ENCODE measurements around the gene SMC4. TPM values are rescaled to one million over a fixed set of nuclear protein-coding genes. Genes with fewer than 3 reads are reported as not detected.
A peak's percentile ranks its signal among the peaks of the same experiment; 100 is the strongest.
"Not testable (repeated sequence)": the region's sequence is repeated elsewhere in the genome, so short reads cannot be mapped to it uniquely, and the experiment has no call there.

Gene SMC4
- total RNA-seq, 2 donors from 2014 or later, result 167 to 206 TPM

GRCh38 chr3:160435747-160436146 is 36.3 kb downstream of the SMC4 start:
- H3K4me3 Mint-ChIP-seq, result no peak overlapping the region

GRCh38 chr3:160437083-160437455 is 37.6 kb downstream of the SMC4 start:
- Mint-ChIP-seq H3K27ac (no peak overlapping the region), H3K36me3 (ENCODE audit: insufficient read depth in 2 of 2) (peaks cover 11 to 55% of the 10 kb centered on the region in 2 donors), H3K9me3 (peaks cover 0 to 2% of the 10 kb centered on the region in 2 donors), H3K27me3 (ENCODE audit: low read depth) (no peaks in the 10 kb centered on the region), H3K4me1 (ENCODE audit: low read depth) (peaks cover 67% of the 10 kb centered on the region), H3K4me3 (no peak overlapping the region)
- peak; percentile 41 to 54 for ATAC-seq (replicated peaks in 1 of 2)
- no peak for DNase-seq

More at GRCh38 chr3:160435747-160436146, 36.3 kb downstream of the SMC4 start:
- Mint-ChIP-seq H3K9me3 (peaks cover 0 to 2% of the 10 kb centered on the region in 2 donors), H3K27me3 (ENCODE audit: low read depth) (no peaks in the 10 kb centered on the region), H3K27ac (peak overlapping the region; percentile 79), H3K36me3 (ENCODE audit: insufficient read depth in 2 of 2) (peaks cover 9 to 53% of the 10 kb centered on the region in 2 donors), H3K4me1 (ENCODE audit: low read depth) (peaks cover 57% of the 10 kb centered on the region)
- ATAC-seq (replicated peaks in 1 of 2) (no peak), DNase-seq (no peak)

GRCh38 chr3:160440687-160441086 is 41.2 kb downstream of the SMC4 start:
- peaks cover 20 to 57% of the 10 kb centered on the region in 2 donors for H3K36me3 Mint-ChIP-seq (ENCODE audit: insufficient read depth in 2 of 2)
- no peak overlapping the region for H3K4me3 Mint-ChIP-seq
- no peaks in the 10 kb centered on the region for H3K27me3 Mint-ChIP-seq (ENCODE audit: low read depth)
- no peak overlapping the region for H3K27ac Mint-ChIP-seq
- ATAC-seq (replicated peaks in 1 of 2) (no peak), DNase-seq (no peak)
- peaks cover 0 to 2% of the 10 kb centered on the region in 2 donors for H3K9me3 Mint-ChIP-seq
- H3K4me1 Mint-ChIP-seq (ENCODE audit: low read depth), result peaks cover 71% of the 10 kb centered on the region

- no peak overlapping the region for H3K27ac Mint-ChIP-seq
- no peaks in the 10 kb centered on the region for H3K27me3 Mint-ChIP-seq (ENCODE audit: low read depth)
- peaks cover 63% of the 10 kb centered on the region for H3K4me1 Mint-ChIP-seq (ENCODE audit: low read depth)
- peaks cover 0 to 2% of the 10 kb centered on the region in 2 donors for H3K9me3 Mint-ChIP-seq
- ATAC-seq (replicated peaks in 1 of 2) (no peak), DNase-seq (no peak)
- peaks cover 28 to 51% of the 10 kb centered on the region in 2 donors for H3K36me3 Mint-ChIP-seq (ENCODE audit: insufficient read depth in 2 of 2)
- no peak overlapping the region for H3K4me3 Mint-ChIP-seq
These were observed 45.0 kb downstream of the SMC4 start for GRCh38 chr3:160444411-160444810.

- H3K4me3 Mint-ChIP-seq, result peak overlapping the region in 1 of 2 donors; percentile 54
- H3K27ac Mint-ChIP-seq, result peak overlapping the region; percentile 73
- H3K36me3 Mint-ChIP-seq (ENCODE audit: insufficient read depth in 2 of 2), result peaks cover 31 to 43% of the 10 kb centered on the region in 2 donors
- H3K4me1 Mint-ChIP-seq (ENCODE audit: low read depth), result peaks cover 65% of the 10 kb centered on the region
- no peak for DNase-seq
- ATAC-seq (replicated peaks in 1 of 2), result no peak
- H3K9me3 Mint-ChIP-seq, result no peaks in the 10 kb centered on the region
- H3K27me3 Mint-ChIP-seq (ENCODE audit: low read depth), result no peaks in the 10 kb centered on the region
These were observed 46.4 kb downstream of the SMC4 start for GRCh38 chr3:160445854-160446253.

GRCh38 chr3:160446522-160447056 is 47.1 kb downstream of the SMC4 start:
- Mint-ChIP-seq H3K36me3 (ENCODE audit: insufficient read depth in 2 of 2) (peaks cover 31 to 38% of the 10 kb centered on the region in 2 donors), H3K4me1 (ENCODE audit: low read depth) (peaks cover 60% of the 10 kb centered on the region), H3K27me3 (ENCODE audit: low read depth) (no peaks in the 10 kb centered on the region), H3K4me3 (peak overlapping the region in 1 of 2 donors; percentile 46), H3K9me3 (no peaks in the 10 kb centered on the region), H3K27ac (no peak overlapping the region)
- no peak for DNase-seq
- no peak for ATAC-seq (replicated peaks in 1 of 2)

- DNase-seq, result no peak
- Mint-ChIP-seq H3K4me1 (ENCODE audit: low read depth) (peaks cover 52% of the 10 kb centered on the region), H3K36me3 (ENCODE audit: insufficient read depth in 2 of 2) (peaks cover 27 to 34% of the 10 kb centered on the region in 2 donors), H3K9me3 (no peaks in the 10 kb centered on the region), H3K4me3 (peak overlapping the region; percentile 32 to 59), H3K27me3 (ENCODE audit: low read depth) (no peaks in the 10 kb centered on the region), H3K27ac (peak overlapping the region; percentile 24)
- no peak for ATAC-seq (replicated peaks in 1 of 2)
These were observed 48.1 kb downstream of the SMC4 start for GRCh38 chr3:160447544-160447943.

GRCh38 chr3:160448845-160449635 is 49.6 kb downstream of the SMC4 start:
- ATAC-seq (replicated peaks in 1 of 2) (peak; percentile 50 to 52), DNase-seq (peak in 1 of 2 donors; percentile 62)
- Mint-ChIP-seq H3K4me3 (peak overlapping the region; percentile 98), H3K27me3 (ENCODE audit: low read depth) (no peaks in the 10 kb centered on the region), H3K36me3 (ENCODE audit: insufficient read depth in 2 of 2) (peaks cover 23 to 25% of the 10 kb centered on the region in 2 donors), H3K27ac (peak overlapping the region; percentile 98), H3K4me1 (ENCODE audit: low read depth) (peaks cover 41% of the 10 kb centered on the region), H3K9me3 (no peaks in the 10 kb centered on the region)

- Mint-ChIP-seq H3K36me3 (ENCODE audit: insufficient read depth in 2 of 2) (peaks cover 18 to 20% of the 10 kb centered on the region in 2 donors), H3K27ac (peak within 1 kb of the TSS; percentile 98), H3K4me3 (peak within 1 kb of the TSS; percentile 98), H3K4me1 (ENCODE audit: low read depth) (peaks cover 34% of the 10 kb centered on the region), H3K9me3 (no peaks in the 10 kb centered on the region), H3K27me3 (ENCODE audit: low read depth) (no peaks in the 10 kb centered on the region)
- ATAC-seq (replicated peaks in 1 of 2) (peak; percentile 95 to 96), DNase-seq (peak; percentile 97 to 98)
These were observed 50.5 kb downstream of the SMC4 start, which contains the start of gene TRIM59 for GRCh38 chr3:160449636-160450598. TRIM59 (minus strand) TSS chr3:160449786; CDS start chr3:160439183, 10,603 bp downstream.

- H3K36me3 Mint-ChIP-seq (ENCODE audit: insufficient read depth in 2 of 2), result peaks cover 15 to 17% of the 10 kb centered on the region in 2 donors
- ATAC-seq (replicated peaks in 1 of 2) (no peak), DNase-seq (no peak)
- peak overlapping the region; percentile 98 for H3K4me3 Mint-ChIP-seq
- no peaks in the 10 kb centered on the region for H3K27me3 Mint-ChIP-seq (ENCODE audit: low read depth)
- peaks cover 31% of the 10 kb centered on the region for H3K4me1 Mint-ChIP-seq (ENCODE audit: low read depth)
- peak overlapping the region; percentile 98 for H3K27ac Mint-ChIP-seq
- H3K9me3 Mint-ChIP-seq, result no peaks in the 10 kb centered on the region
These were observed 51.4 kb downstream of the SMC4 start for GRCh38 chr3:160450846-160451245.

GRCh38 chr3:160451602-160452001 is 52.2 kb downstream of the SMC4 start:
- ATAC-seq (replicated peaks in 1 of 2) (no peak), DNase-seq (no peak)
- Mint-ChIP-seq H3K27me3 (ENCODE audit: low read depth) (no peaks in the 10 kb centered on the region), H3K27ac (no peak overlapping the region), H3K4me1 (ENCODE audit: low read depth) (peaks cover 30% of the 10 kb centered on the region), H3K36me3 (ENCODE audit: insufficient read depth in 2 of 2) (peaks cover 10 to 14% of the 10 kb centered on the region in 2 donors), H3K4me3 (no peak overlapping the region), H3K9me3 (no peaks in the 10 kb centered on the region)

- H3K27me3 Mint-ChIP-seq (ENCODE audit: low read depth); ATAC-seq (replicated peaks in 1 of 2); H3K9me3 Mint-ChIP-seq; H3K27ac Mint-ChIP-seq; H3K4me3 Mint-ChIP-seq; DNase-seq: not testable (repeated sequence)
- Mint-ChIP-seq H3K36me3 (ENCODE audit: insufficient read depth in 2 of 2) (peaks cover 9 to 14% of the 10 kb centered on the region in 2 donors), H3K4me1 (ENCODE audit: low read depth) (peaks cover 24% of the 10 kb centered on the region)
These were observed 52.8 kb downstream of the SMC4 start for GRCh38 chr3:160452251-160452650.
